Activated naive CD8-positive, alpha-beta T cell (primary cell): Measurements from ENCODE around the gene UBALD1.

Experiments used
- H3K27ac Mint-ChIP-seq: one replicate; pipeline ENCODE4 v1.8.0; 2021; ENCODE audit warnings: mixed read lengths
- H3K27me3 Mint-ChIP-seq: one replicate; pipeline ENCODE4 v1.8.0; 2021; ENCODE audit warnings: mixed read lengths
- H3K36me3 Mint-ChIP-seq: one replicate; pipeline ENCODE4 v1.8.0; 2021; ENCODE audit warnings: mixed read lengths
- H3K4me1 Mint-ChIP-seq: one replicate; pipeline ENCODE4 v1.8.0; 2021; ENCODE audit warnings: low read depth, mixed read lengths
- H3K4me3 Mint-ChIP-seq: one replicate; pipeline ENCODE4 v1.8.0; 2021; ENCODE audit warnings: mild to moderate bottlenecking, mixed read lengths
- H3K9me3 Mint-ChIP-seq: one replicate; pipeline ENCODE4 v1.8.0; 2021; ENCODE audit warnings: low read depth, mixed read lengths

Gene UBALD1

GRCh38 chr16:4633910-4634635 lies 19.4 kb upstream of the UBALD1 start:
- Mint-ChIP-seq H3K27ac (no peak overlapping the region), H3K4me3 (no peak overlapping the region), H3K4me1 (peaks cover 13% of the 10 kb centered on the region), H3K9me3 (no peaks in the 10 kb centered on the region), H3K36me3 (peaks cover 5% of the 10 kb centered on the region), H3K27me3 (no peaks in the 10 kb centered on the region)

- Mint-ChIP-seq H3K9me3 (no peaks in the 10 kb centered on the region), H3K36me3 (peaks cover 5% of the 10 kb centered on the region), H3K4me1 (peaks cover 25% of the 10 kb centered on the region), H3K4me3 (no peak overlapping the region), H3K27ac (peak overlapping the region; percentile 41), H3K27me3 (no peaks in the 10 kb centered on the region)
Measured at GRCh38 chr16:4631444-4631843, 16.8 kb upstream of the UBALD1 start.

- Mint-ChIP-seq H3K4me1 (peaks cover 39% of the 10 kb centered on the region), H3K9me3 (no peaks in the 10 kb centered on the region), H3K36me3 (peaks cover 5% of the 10 kb centered on the region), H3K4me3 (no peak overlapping the region), H3K27ac (no peak overlapping the region), H3K27me3 (no peaks in the 10 kb centered on the region)
Measured at GRCh38 chr16:4628283-4628682, 13.6 kb upstream of the UBALD1 start.

GRCh38 chr16:4626396-4626795 lies 11.7 kb upstream of the UBALD1 start:
- H3K4me3 Mint-ChIP-seq = peak overlapping the region; percentile 97
- no peaks in the 10 kb centered on the region for H3K27me3 Mint-ChIP-seq
- peak overlapping the region; percentile 96 for H3K27ac Mint-ChIP-seq
- no peaks in the 10 kb centered on the region for H3K9me3 Mint-ChIP-seq
- peaks cover 39% of the 10 kb centered on the region for H3K4me1 Mint-ChIP-seq
- H3K36me3 Mint-ChIP-seq = peaks cover 2% of the 10 kb centered on the region

- H3K4me3 Mint-ChIP-seq = peak overlapping the region; percentile 97
- H3K9me3 Mint-ChIP-seq = no peaks in the 10 kb centered on the region
- no peaks in the 10 kb centered on the region for H3K27me3 Mint-ChIP-seq
Measured at GRCh38 chr16:4625560-4626159, 11.0 kb upstream of the UBALD1 start.

GRCh38 chr16:4624827-4625559 lies 10.3 kb upstream of the UBALD1 start:
- Mint-ChIP-seq H3K4me3 (peak overlapping the region; percentile 97), H3K36me3 (no peaks in the 10 kb centered on the region), H3K9me3 (no peaks in the 10 kb centered on the region), H3K4me1 (peaks cover 37% of the 10 kb centered on the region), H3K27me3 (no peaks in the 10 kb centered on the region), H3K27ac (peak overlapping the region; percentile 96)

More at GRCh38 chr16:4625560-4626159, 11.0 kb upstream of the UBALD1 start:
- Mint-ChIP-seq H3K4me1 (peaks cover 37% of the 10 kb centered on the region), H3K27ac (peak overlapping the region; percentile 96), H3K36me3 (no peaks in the 10 kb centered on the region)

GRCh38 chr16:4624015-4624826 lies 9.5 kb upstream of the UBALD1 start, which contains the start of gene MGRN1:
Gene MGRN1 (plus strand): TSS chr16:4624826. CDS start chr16:4624961, 135 bp downstream.
- Mint-ChIP-seq H3K4me3 (peak within 1 kb of the TSS; percentile 97), H3K36me3 (no peaks in the 10 kb centered on the region), H3K4me1 (peaks cover 35% of the 10 kb centered on the region), H3K27me3 (no peaks in the 10 kb centered on the region), H3K9me3 (no peaks in the 10 kb centered on the region), H3K27ac (peak within 1 kb of the TSS; percentile 98)

GRCh38 chr16:4623593-4623992 lies 8.9 kb upstream of the UBALD1 start:
- H3K4me1 Mint-ChIP-seq = peaks cover 31% of the 10 kb centered on the region
- peak overlapping the region; percentile 89 for H3K4me3 Mint-ChIP-seq
- no peaks in the 10 kb centered on the region for H3K9me3 Mint-ChIP-seq
- no peaks in the 10 kb centered on the region for H3K36me3 Mint-ChIP-seq
- H3K27ac Mint-ChIP-seq = peak overlapping the region; percentile 16
- no peaks in the 10 kb centered on the region for H3K27me3 Mint-ChIP-seq

GRCh38 chr16:4618645-4619418 lies 4.1 kb upstream of the UBALD1 start:
- H3K27ac Mint-ChIP-seq = no peak overlapping the region
- no peaks in the 10 kb centered on the region for H3K27me3 Mint-ChIP-seq
- no peaks in the 10 kb centered on the region for H3K9me3 Mint-ChIP-seq
- no peaks in the 10 kb centered on the region for H3K36me3 Mint-ChIP-seq
- no peak overlapping the region for H3K4me3 Mint-ChIP-seq
- peaks cover 22% of the 10 kb centered on the region for H3K4me1 Mint-ChIP-seq

- H3K9me3 Mint-ChIP-seq = no peaks in the 10 kb centered on the region
- H3K4me1 Mint-ChIP-seq = peaks cover 25% of the 10 kb centered on the region
- peak overlapping the region; percentile 6 for H3K4me3 Mint-ChIP-seq
- H3K36me3 Mint-ChIP-seq = no peaks in the 10 kb centered on the region
- H3K27ac Mint-ChIP-seq = peak overlapping the region; percentile 41
- no peaks in the 10 kb centered on the region for H3K27me3 Mint-ChIP-seq
Measured at GRCh38 chr16:4617880-4618279, 3.2 kb upstream of the UBALD1 start.

GRCh38 chr16:4616047-4616811 lies 1.5 kb upstream of the UBALD1 start:
- Mint-ChIP-seq H3K36me3 (no peaks in the 10 kb centered on the region), H3K9me3 (no peaks in the 10 kb centered on the region), H3K27ac (peak overlapping the region; percentile 99), H3K4me3 (peak overlapping the region; percentile 94), H3K27me3 (no peaks in the 10 kb centered on the region), H3K4me1 (peaks cover 29% of the 10 kb centered on the region)

- Mint-ChIP-seq H3K4me1 (peaks cover 29% of the 10 kb centered on the region), H3K9me3 (no peaks in the 10 kb centered on the region)
Measured at GRCh38 chr16:4615384-4616046, 827 bp upstream of the UBALD1 start.

More at GRCh38 chr16:4615384-4616046, 827 bp upstream of the UBALD1 start:
- H3K27ac Mint-ChIP-seq = peak overlapping the region; percentile 92
- H3K36me3 Mint-ChIP-seq = no peaks in the 10 kb centered on the region
- peak overlapping the region; percentile 94 for H3K4me3 Mint-ChIP-seq
- H3K27me3 Mint-ChIP-seq = no peaks in the 10 kb centered on the region
